ENCODE results near the gene HRH2. TPM values are rescaled to one million over a fixed set of nuclear protein-coding genes. Genes with fewer than 3 reads are reported as not detected.
"Not testable (repeated sequence)": the region's sequence is repeated elsewhere in the genome, so short reads cannot be mapped to it uniquely, and the experiment has no call there.

The HRH2 gene
- total and polyA plus RNA-seq, 9 of the 15 experiments (the other 6 are each of a cell fraction or from before 2014, with no cell fraction given), result 0.04 TPM; not detected in 8

- H4K20me1 ChIP-seq (replicated peaks; ENCODE audit: control insufficient read depth, insufficient read depth, low read length), result no peaks in the 10 kb centered on the region
- intact Hi-C loops (cut with micrococcal nuclease) (no loop called here), in situ Hi-C loops (cut with MboI) (no loop called here)
- no peak overlapping the region for H3K27ac ChIP-seq (ENCODE audit: extremely low read depth, low read depth, low read length)
- no peaks in the 10 kb centered on the region for H3K9me3 ChIP-seq (replicated peaks; ENCODE audit: control insufficient read depth, insufficient read depth, low read depth, low read length)
- no peak overlapping the region for H3K4me2 ChIP-seq (ENCODE audit: insufficient read depth, low read length)
- H3K9ac ChIP-seq (ENCODE audit: insufficient read depth in 1 of 2, low read depth in 2 of 2, low read length in 2 of 2), result no peak overlapping the region
- FAIRE-seq (no peak), ATAC-seq (no peak), DNase-seq (ENCODE audit: extremely low read depth in 1 of 4, low spot score in 3 of 4) (no peak)
- H3K4me1 ChIP-seq (replicated peaks in 1 of 2; ENCODE audit: control insufficient read depth in 2 of 2, insufficient read depth in 2 of 2, low read length in 2 of 2), result no peaks in the 10 kb centered on the region
- ChIA-PET POLR2A (interaction anchor here (0.7 kb wide), 1 partner anchor 167 kb away, joined by 3 read pairs; no protein-coding TSS in a partner anchor), CTCF (ENCODE audit: low intra/inter-chr PET ratio) (no interaction called here)
- TF ChIP-seq ZSCAN32 (CRISPR knock-in tag; IDR thresholded peaks at IDR 0.05) (no peak), L3MBTL2 (IDR thresholded peaks at IDR 0.05) (no peak), RUNX1 (IDR thresholded peaks at IDR 0.05; ENCODE audit: low read depth) (no peak), ELF4 (CRISPR knock-in tag; IDR thresholded peaks at IDR 0.05) (no peak), SMAD2 (IDR thresholded peaks at IDR 0.05; ENCODE audit: low read depth, low read length) (no peak)
- TF ChIP-seq, protein P1, sequence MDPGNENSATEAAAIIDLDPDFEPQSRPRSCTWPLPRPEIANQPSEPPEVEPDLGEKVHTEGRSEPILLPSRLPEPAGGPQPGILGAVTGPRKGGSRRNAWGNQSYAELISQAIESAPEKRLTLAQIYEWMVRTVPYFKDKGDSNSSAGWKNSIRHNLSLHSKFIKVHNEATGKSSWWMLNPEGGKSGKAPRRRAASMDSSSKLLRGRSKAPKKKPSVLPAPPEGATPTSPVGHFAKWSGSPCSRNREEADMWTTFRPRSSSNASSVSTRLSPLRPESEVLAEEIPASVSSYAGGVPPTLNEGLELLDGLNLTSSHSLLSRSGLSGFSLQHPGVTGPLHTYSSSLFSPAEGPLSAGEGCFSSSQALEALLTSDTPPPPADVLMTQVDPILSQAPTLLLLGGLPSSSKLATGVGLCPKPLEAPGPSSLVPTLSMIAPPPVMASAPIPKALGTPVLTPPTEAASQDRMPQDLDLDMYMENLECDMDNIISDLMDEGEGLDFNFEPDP (CRISPR knock-in tag; IDR thresholded peaks at IDR 0.05), result no peak
- H3K9me1 ChIP-seq (ENCODE audit: control insufficient read depth, insufficient read depth, low read length), result no peaks in the 10 kb centered on the region
- no peaks in the 10 kb centered on the region for H3K79me2 ChIP-seq (ENCODE audit: control insufficient read depth, insufficient read depth, low read length)
- H2AFZ ChIP-seq (ENCODE audit: low read depth, low read length), result no peak overlapping the region
- WGBS (ENCODE audit: insufficient coverage, low coverage, missing lambda C conversion rate), result under 1% methylated on average over 15 of the region's 19 CpGs
- H3K4me3 ChIP-seq, result no peak overlapping the region
- no TSS peak for BruUV-seq (replicated peaks)
- no peaks in the 10 kb centered on the region for H3K36me3 ChIP-seq (ENCODE audit: control insufficient read depth, insufficient read depth, low read length)
- peaks cover 5 to 25% of the 10 kb centered on the region in 2 experiments for H3K27me3 ChIP-seq (ENCODE audit: control insufficient read depth in 2 of 2, insufficient read depth in 2 of 2, low read length in 2 of 2)
Observed at GRCh38 chr5:175753536-175754402, 95.9 kb downstream of the HRH2 start.

DNA sequence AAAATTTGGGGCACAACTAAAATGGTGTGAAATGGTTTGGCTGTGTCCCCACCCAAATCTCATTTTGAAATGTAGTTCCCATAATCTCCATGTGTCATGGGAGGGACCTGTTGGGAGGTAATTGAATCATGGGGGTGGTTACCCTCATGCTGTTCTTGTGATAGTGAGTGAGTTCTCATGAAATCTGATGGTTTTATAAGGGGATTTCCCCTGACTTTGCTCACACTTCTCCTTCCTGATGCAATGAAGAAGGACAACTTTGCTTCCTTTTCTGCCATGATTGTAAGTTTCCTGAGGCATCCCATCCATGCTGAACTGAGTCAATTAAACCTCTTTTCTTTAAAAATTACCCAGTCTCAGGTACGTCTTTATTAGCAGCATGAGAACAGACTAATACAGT lies 102.1 kb downstream of the HRH2 start:
- H3K79me2 ChIP-seq (ENCODE audit: control insufficient read depth, insufficient read depth, low read length); ATAC-seq; H3K9ac ChIP-seq (ENCODE audit: insufficient read depth in 1 of 2, low read depth in 2 of 2, low read length in 2 of 2); FAIRE-seq; intact Hi-C loops (cut with micrococcal nuclease); BruUV-seq (replicated peaks); H2AFZ ChIP-seq (ENCODE audit: low read depth, low read length); H3K4me2 ChIP-seq (ENCODE audit: insufficient read depth, low read length); H3K4me1 ChIP-seq (replicated peaks in 1 of 2; ENCODE audit: control insufficient read depth in 2 of 2, insufficient read depth in 2 of 2, low read length in 2 of 2); H3K9me1 ChIP-seq (ENCODE audit: control insufficient read depth, insufficient read depth, low read length); H3K27me3 ChIP-seq (ENCODE audit: control insufficient read depth in 2 of 2, insufficient read depth in 2 of 2, low read length in 2 of 2); H4K20me1 ChIP-seq (replicated peaks; ENCODE audit: control insufficient read depth, insufficient read depth, low read length); DNase-seq (ENCODE audit: extremely low read depth in 1 of 4, low spot score in 3 of 4); H3K9me3 ChIP-seq (replicated peaks; ENCODE audit: control insufficient read depth, insufficient read depth, low read depth, low read length); H3K27ac ChIP-seq (ENCODE audit: extremely low read depth, low read depth, low read length); H3K4me3 ChIP-seq; in situ Hi-C loops (cut with MboI); H3K36me3 ChIP-seq (ENCODE audit: control insufficient read depth, insufficient read depth, low read length): not testable (repeated sequence)
- CTCF ChIA-PET (ENCODE audit: low intra/inter-chr PET ratio), result interaction anchor here (0.6 kb wide), 1 partner anchor 1192 kb away, joined by 3 read pairs; no protein-coding TSS in a partner anchor
- POLR2A ChIA-PET, result interaction anchor here (0.6 kb wide), 1 partner anchor 44 kb away, joined by 3 read pairs; no protein-coding TSS in a partner anchor
- 0% methylated on average over 1 of the region's 1 CpG for WGBS (ENCODE audit: insufficient coverage, low coverage, missing lambda C conversion rate)
